H7 (cell line): ENCODE data around the gene KIF13A. TPM values are rescaled to one million over a fixed set of nuclear protein-coding genes. Genes with fewer than 3 reads are reported as not detected.
A peak's percentile ranks its signal among the peaks of the same experiment; 100 is the strongest.
"Not testable (repeated sequence)": the region's sequence is repeated elsewhere in the genome, so short reads cannot be mapped to it uniquely, and the experiment has no call there.

Experiments
- DNase-seq: peaks from one replicate; pipeline ENCODE4 v3.0.0; 2012
- H3K27me3 ChIP-seq: 2 replicates; pipeline ENCODE4 v1.6.0; 2011; ENCODE audit warnings: mild to moderate bottlenecking, low read length; ENCODE audit not compliant: control insufficient read depth, insufficient read depth
- H3K36me3 ChIP-seq: replicated peaks from 2 replicates; pipeline ENCODE4 v1.5.1; 2011; ENCODE audit warnings: low read length; ENCODE audit not compliant: control insufficient read depth, insufficient read depth
- H3K4me3 ChIP-seq: 2 replicates; pipeline ENCODE4 v1.5.1; 2011; ENCODE audit warnings: low read depth, mild to moderate bottlenecking, control low read depth, low read length, moderate library complexity; ENCODE audit not compliant: insufficient read depth
- total RNA-seq: library from RNA; depleted of rRNA; stranded (reverse); fragments of >200 nt; shearing (Covaris generic); gene quantifications from 2 replicates; pipeline ENCODE4 v1.2.3, GENCODE V29; 2014

KIF13A gene
- total RNA-seq, 1 experiment from 2014 or later: 21.0 TPM

DNA sequence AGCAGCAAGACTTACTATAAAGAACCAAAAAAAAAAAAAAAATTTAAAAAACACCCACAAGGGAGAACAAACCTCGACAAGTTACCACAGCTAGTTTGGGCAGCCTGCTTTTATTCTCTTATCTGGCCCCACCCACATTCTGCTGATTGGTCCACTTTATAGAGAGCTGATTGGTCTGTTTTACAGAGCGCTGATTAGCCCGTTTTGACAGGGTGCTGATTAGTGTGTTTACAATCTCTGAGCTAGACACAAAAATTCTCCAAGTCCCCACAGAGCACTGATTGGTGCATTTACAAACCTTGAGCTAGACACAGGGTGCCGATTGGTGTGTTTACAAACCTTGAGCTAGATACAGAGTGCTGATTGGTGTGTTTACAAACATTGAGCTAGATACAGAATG lies 31.7 kb upstream of the KIF13A start:
- not testable (repeated sequence) for H3K4me3 ChIP-seq, DNase-seq, H3K36me3 ChIP-seq, H3K27me3 ChIP-seq

DNA sequence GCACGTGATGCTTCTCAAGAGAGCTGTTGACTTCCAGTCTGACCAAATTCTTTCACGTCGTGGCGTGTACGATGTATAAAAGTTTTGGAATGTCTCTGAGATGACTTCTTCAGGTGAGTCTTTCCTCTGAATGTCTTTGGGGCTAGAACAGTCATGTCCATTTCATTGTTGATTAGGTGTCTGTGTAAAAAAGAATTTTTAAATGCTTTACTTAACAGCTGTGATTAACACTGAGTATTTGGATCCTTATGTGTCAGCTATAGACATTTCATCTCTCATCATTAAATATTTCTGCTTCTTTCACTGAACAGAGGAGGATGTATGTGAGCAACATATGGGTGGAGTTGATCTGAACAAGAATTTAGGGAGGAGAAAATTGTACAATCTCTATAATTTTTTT lies 29.3 kb upstream of the KIF13A start:
- Histone ChIP-seq H3K4me3 (no peak overlapping the region), H3K27me3 (no peaks in the 10 kb centered on the region), H3K36me3 (no peaks in the 10 kb centered on the region)
- DNase-seq: no peak

DNA sequence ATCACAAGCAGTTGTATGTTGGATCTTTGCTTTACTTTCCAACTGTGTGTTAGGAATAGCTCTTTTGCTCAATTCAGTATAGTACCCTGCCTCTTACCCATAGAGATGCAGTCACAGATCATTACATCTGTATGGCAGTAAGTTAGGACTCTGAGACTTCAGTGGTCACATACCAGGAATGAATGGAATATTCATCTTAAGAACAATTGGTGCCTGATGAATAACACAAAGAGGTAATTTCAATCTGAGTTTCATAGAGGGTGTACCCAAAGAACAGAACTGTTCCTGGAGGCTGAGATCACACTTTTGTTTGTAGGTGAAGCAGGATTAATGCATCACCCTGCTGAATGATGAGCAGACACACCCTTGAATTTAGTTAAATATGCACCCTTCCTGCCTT lies 28.7 kb upstream of the KIF13A start:
- no peak overlapping the region for H3K4me3 ChIP-seq
- no peak for DNase-seq
- H3K27me3 ChIP-seq: no peaks in the 10 kb centered on the region
- H3K36me3 ChIP-seq: no peaks in the 10 kb centered on the region

DNA sequence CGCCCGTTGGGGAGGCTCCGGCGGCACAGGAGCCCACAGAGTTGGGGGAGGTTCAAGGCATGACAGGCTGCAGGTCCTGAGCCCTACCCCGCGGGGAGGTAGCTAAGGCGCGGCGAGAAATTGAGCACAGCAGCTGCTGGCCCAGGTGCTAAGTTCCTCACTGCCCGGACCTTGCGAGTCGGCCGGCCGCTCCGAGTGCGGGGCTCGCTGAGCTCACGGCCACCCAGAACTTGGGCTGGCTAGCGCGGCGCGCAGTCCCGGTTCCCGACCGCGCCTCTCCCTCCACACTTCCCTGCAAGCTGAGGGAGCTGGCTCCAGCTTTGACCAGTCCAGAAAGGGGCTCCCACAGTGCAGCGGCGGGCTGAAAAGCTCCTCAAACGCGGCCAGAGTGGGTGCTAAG lies 23.9 kb upstream of the KIF13A start:
- no peak for DNase-seq
- Histone ChIP-seq H3K4me3 (no peak overlapping the region), H3K36me3 (no peaks in the 10 kb centered on the region), H3K27me3 (no peaks in the 10 kb centered on the region)

DNA sequence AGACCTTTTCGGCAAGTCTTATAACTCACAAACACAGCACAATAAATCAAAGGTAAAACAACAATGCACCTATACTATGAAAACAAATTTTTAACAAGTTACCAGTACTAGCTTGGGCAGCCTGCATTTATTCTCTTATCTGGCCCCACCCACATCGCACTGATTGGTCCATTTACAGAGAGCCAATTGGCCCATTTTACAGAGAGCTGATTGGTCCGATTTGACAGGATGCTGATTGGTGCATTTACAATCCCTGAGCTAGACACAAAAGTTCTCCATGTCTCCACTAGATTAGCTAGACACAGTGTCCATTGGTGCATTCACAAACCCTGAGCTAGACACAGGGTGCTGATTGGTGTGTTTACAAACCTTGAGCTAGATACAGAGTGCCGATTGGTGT lies 23.1 kb upstream of the KIF13A start:
- not testable (repeated sequence) for H3K4me3 ChIP-seq, DNase-seq, H3K27me3 ChIP-seq, H3K36me3 ChIP-seq

DNA sequence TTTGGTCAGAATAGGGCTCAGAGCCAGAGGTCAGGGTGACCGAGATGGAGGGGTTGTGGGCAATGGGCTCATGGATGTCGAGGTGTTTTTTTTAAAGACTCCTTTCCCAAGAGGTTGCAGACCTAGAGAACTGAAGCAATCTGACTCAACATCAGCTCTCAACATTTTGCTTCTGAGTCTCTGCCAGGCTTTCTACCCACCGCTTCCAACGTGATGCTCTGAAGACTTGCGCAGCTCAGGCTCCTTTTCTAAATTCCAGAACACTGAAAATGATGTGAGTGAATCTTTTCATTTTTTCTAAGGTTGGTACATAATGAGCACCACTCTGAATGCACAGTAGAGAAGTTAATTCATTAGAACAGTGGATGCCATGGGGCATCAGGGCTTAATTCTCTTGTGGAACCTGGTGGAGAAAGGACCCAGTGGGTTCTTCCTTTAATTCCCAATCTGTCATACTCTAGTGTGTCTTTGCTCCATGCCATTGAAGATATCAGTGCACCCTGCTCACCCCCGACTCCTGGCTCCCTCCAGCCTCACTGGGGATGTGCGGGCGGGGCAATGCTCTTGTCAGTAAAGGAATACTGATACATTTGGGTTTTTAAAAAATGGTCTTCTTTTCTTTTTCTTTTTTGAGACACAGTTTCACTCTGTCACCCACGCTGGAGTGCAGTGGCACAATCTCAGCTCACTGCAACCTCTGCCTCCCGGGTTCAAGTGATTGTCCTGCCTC lies 17.0 kb upstream of the KIF13A start:
- DNase-seq: no peak
- no peaks in the 10 kb centered on the region for H3K27me3 ChIP-seq
- H3K4me3 ChIP-seq: no peak overlapping the region
- no peaks in the 10 kb centered on the region for H3K36me3 ChIP-seq

DNA sequence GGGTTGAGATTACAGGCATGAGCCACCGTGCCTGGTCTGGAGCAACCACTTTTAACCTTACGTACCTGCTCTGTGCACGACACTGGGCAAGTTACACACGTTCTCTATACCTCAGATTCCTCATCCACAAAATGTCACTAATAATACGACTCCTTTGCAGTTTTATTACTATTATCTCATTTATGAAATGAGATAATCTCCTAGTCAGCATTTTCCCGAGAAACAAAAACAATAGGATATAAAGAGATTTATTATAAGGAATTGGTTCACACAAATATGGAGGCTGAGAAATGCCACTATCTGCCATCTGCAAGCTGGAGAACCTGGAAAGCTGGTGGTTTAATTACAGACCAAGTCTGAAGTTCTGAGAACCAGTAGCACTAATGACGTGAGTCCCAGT lies 12.0 kb upstream of the KIF13A start:
- Histone ChIP-seq H3K36me3 (no peaks in the 10 kb centered on the region), H3K4me3 (no peak overlapping the region), H3K27me3 (no peaks in the 10 kb centered on the region)
- DNase-seq: no peak

DNA sequence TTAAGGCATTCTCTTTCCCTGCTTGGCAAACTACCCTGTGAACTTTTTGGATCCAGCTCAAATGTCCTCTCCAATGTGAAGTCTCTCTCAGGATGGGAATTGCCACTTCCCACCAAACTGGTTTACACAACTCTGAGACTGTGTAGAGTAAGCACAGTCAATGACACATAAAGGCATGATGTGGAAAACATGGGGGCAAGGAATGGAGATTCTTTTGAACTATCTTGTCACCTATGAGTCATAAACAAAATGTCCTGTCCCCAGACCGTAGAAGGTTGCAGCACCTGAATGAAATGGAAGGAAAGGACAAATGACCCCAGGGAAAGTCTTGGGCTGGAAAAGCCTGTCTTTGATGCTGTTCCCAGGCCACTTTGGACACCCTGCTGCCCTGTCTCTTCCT lies 11.0 kb upstream of the KIF13A start:
- no peaks in the 10 kb centered on the region for H3K27me3 ChIP-seq
- DNase-seq: no peak
- no peak overlapping the region for H3K4me3 ChIP-seq
- no peaks in the 10 kb centered on the region for H3K36me3 ChIP-seq

DNA sequence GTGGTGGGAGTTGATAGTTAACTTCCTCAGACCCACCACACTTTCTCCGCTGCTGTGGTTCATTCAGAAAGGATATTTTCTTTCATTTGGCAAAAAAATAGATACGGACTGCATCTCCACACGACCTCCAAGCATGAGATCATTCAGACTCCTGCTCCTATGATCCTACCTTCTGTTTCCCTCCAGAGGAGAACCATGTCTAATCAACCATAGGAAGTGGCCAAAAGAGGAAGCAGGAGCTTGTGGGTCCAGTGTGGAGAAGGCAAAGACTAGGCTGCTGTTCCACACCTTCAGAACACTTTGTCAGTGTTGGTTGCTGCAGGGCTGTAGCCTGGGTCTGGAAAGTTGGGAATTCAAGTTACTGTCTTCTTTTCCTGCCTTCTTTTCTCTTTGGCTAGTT lies 10.6 kb upstream of the KIF13A start:
- no peaks in the 10 kb centered on the region for H3K36me3 ChIP-seq
- no peak overlapping the region for H3K4me3 ChIP-seq
- no peak for DNase-seq
- H3K27me3 ChIP-seq: no peaks in the 10 kb centered on the region

DNA sequence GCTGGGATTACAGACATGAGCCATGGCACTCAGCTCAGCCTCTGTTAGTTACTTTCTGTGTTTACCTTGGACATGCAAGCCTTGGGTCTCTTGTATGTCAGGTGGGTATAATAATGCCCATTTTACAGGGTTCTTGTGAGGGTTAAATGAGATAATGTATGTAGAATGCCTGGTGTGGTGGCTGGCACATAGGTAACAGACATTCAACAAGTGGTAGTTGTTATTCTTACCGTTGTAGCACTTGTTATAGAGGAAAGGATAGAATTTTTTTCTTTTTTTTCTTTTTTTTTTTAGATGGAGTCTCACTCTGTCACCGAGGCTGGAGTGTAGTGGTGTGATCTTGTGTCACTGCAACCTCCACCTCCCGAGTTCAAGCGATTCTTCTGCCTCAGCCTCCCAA lies 8.0 kb upstream of the KIF13A start:
- Histone ChIP-seq H3K36me3 (no peaks in the 10 kb centered on the region), H3K27me3 (no peaks in the 10 kb centered on the region), H3K4me3 (no peak overlapping the region)
- DNase-seq: no peak

DNA sequence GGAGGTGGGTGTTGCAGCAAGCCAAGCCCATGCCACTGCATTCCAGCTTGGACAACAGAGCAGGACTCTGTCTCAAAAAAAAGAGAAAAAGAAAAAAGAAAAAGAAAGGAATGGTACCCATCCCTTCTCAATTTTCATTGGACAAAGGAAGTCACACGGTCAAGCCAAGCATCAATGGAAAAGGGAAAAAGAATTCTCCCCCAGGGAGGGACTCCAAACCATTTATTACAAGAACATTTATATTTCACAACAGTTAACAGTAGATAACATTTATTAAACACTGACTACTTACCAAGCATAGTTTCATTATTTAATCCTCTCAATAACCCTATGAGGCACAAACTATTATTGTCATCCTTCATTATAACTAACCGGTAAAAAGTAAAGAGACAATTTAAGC lies 6.6 kb upstream of the KIF13A start:
- DNase-seq: no peak
- no peak overlapping the region for H3K4me3 ChIP-seq
- H3K27me3 ChIP-seq: peaks cover 3% of the 10 kb centered on the region
- H3K36me3 ChIP-seq: no peaks in the 10 kb centered on the region

DNA sequence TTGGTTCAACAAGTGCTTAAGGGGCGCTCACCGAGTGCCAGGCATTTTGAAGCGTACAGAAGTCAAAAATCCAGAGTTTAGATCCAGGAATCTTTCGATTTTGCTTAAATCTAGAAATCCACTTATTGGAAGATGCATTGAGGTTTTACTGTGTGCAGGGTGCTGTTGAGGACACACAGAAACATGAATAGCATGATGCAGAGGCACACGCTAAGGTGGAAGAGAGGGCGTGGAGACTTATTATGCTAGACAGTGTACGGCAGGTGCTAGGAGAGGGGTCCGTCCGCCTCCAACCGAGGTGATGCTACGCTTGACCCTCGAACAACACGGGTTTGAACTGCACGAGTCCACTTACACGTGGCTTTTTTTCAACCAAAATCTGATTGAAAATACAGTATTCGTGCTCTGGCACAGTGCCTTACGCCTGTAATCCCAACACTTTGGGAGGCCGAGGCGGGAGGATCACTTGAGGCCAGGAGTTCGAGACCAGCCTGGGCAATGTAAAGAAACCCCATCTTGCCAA lies 1.0 kb upstream of the KIF13A start:
- DNase-seq: no peak
- Histone ChIP-seq H3K4me3 (peak overlapping the region; percentile 75), H3K36me3 (no peaks in the 10 kb centered on the region), H3K27me3 (peaks cover 3% of the 10 kb centered on the region)

DNA sequence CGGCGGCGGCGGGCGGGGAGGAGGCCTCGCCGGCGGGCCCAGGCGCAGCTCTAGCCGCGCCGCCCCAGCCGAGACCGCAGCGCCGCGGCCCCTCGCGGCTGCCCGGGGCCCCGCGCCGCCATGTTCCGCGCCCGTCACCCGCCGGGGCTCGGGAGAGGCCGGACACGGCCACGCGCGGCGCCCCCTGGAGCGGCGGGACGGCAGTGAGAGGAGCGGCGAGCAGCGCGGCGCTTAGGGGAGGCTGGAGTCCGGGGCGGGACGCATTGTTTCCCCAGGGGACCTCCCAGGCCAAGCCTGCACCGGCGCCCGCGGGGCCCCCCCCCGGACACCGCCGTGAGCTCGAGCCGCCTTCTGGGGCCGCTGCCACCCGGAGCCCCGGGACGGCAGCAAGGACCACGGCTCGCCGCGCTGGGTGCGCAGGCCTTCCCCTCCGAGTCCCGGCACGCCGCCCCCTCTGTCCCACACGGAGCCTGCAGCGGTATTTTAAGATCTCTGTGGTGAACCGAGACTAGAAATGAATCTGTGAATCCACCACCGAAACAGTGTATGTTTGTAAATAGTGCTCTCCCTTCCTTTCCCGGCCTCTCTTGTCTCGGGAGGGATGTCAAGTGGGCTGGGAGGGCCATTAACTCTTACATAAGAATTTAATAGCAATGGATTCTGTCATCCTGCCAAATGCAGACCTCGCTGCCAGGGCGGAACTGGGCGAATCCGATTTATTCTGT lies 424 bp upstream of the KIF13A start:
- peak; percentile 91 for DNase-seq
- Histone ChIP-seq H3K4me3 (peak overlapping the region; percentile 75), H3K27me3 (peaks cover 3% of the 10 kb centered on the region), H3K36me3 (no peaks in the 10 kb centered on the region)

DNA sequence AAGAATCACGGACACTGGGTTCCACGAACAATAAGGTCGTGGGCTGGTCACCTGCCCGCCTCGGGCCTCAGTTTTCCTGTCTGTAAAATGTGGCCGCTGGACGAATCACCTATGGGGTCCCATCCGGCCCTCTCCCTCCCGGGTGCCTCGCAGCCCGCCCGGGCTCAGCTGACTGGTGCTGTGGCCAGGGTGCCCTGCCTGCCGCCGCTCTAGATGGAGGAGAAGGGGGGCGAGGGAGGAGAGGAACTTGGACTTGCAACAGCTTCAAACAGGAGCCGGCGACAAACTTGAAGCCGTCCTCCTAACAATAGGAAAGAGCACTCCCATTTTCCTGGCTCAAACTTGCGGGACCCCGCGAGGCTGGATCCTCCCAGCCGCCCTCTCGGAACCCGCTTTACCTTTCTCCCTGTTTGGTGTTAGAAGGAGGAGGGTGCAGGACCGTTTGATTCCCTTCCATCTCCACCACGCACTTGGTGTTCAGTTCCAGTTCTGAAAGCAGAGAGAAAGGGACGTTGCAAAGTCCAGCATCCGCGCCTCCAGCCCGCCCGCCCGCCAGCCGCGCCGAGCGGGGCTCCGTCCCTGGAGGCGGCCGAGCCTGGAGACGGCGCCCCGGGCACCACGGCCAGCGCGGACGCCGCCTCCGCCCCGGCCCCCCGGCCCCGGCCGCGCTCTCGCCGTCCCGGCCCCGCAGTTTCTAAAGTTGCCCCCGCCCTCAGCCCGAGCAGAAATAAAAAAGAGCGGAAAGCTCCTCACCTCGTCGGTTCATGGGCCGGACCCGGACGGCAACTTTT lies 584 bp downstream of the KIF13A start:
- DNase-seq: peak; percentile 87
- Histone ChIP-seq H3K4me3 (peak overlapping the region; percentile 65), H3K27me3 (peaks cover 3% of the 10 kb centered on the region), H3K36me3 (no peaks in the 10 kb centered on the region)
